Non-pigmented ciliary epithelial cell (primary cell): Measurements from ENCODE around the gene PSD4.

ENCODE experiments used
- DNase-seq: peaks from one replicate; pipeline ENCODE4 v3.0.0-alpha.2; 2010; ENCODE audit warnings: low read depth

Gene PSD4

GRCh38 chr2:113238871-113239839 lies 65.4 kb downstream of the PSD4 start:
- DNase-seq: no peak

GRCh38 chr2:113240150-113240914 lies 66.6 kb downstream of the PSD4 start:
- DNase-seq: no peak

- peak; percentile 96 for DNase-seq
Measured at GRCh38 chr2:113240915-113241911, 67.4 kb downstream of the PSD4 start.

- no peak for DNase-seq
Measured at GRCh38 chr2:113242327-113242726, 68.6 kb downstream of the PSD4 start.

DNA sequence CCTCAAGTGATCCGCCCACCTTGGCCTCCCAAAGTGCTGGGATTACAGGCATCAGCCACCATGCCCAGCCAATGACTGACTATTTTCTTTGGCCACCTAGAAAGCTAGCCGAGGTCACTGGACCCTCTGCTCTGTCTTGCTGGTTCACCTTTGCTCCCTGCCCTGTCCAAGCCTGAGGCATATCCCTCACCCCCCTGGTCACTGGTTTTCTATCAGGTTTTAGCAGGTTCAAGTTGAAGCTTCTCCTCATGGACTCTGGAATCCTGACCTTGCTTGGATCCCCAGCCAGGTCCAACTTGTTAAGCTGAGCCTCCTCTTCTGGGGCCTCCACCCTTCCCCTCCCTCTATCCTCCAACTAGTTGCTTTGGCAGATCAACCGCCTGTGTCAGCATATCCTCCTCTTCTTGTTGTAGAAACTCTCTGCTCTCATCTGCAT lies 71.5 kb downstream of the PSD4 start:
- no peak for DNase-seq

- no peak for DNase-seq
Measured at GRCh38 chr2:113246606-113247005, 72.8 kb downstream of the PSD4 start.

DNA sequence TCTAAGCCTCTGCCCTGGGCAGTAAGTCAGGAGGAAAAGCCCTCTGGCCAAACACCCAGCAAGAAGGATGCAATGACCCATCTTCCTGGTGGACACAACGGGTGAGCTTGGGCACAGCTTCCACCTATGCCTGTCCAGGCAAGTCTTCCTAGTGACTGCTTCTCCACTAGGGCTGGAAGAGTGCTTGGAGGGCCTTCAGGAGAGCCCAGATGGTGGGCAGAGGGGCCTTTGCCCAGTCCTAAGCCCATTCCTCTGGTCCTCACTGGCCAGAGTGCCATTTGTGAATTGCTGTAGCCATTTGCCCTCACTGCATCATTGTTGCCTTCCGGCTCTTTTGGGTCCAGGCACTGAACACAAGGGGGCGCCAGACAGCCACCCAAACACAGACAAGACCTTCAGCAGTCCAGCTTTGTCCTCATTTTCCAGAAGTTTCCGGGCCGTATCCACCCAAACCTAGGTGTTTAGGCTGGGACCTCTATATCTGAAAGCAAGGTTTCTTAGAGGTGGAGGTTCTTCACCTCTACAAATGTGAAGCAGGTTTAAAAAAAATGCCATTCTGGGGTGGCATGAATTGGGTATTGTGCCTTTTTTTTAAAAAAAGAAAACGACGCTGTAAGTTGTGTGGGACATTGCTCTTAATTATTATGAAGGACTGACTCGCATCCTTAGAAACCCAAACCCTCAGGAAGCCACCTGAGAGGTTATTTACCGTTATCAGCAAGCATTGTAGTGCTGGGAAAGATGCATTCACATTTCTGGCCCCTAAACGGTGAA lies 75.4 kb downstream of the PSD4 start:
- DNase-seq: no peak

GRCh38 chr2:113251118-113251517 lies 77.3 kb downstream of the PSD4 start:
- no peak for DNase-seq

GRCh38 chr2:113252047-113252590 lies 78.3 kb downstream of the PSD4 start:
- DNase-seq: no peak

- DNase-seq: no peak
Measured at GRCh38 chr2:113253453-113253852, 79.7 kb downstream of the PSD4 start.

DNA sequence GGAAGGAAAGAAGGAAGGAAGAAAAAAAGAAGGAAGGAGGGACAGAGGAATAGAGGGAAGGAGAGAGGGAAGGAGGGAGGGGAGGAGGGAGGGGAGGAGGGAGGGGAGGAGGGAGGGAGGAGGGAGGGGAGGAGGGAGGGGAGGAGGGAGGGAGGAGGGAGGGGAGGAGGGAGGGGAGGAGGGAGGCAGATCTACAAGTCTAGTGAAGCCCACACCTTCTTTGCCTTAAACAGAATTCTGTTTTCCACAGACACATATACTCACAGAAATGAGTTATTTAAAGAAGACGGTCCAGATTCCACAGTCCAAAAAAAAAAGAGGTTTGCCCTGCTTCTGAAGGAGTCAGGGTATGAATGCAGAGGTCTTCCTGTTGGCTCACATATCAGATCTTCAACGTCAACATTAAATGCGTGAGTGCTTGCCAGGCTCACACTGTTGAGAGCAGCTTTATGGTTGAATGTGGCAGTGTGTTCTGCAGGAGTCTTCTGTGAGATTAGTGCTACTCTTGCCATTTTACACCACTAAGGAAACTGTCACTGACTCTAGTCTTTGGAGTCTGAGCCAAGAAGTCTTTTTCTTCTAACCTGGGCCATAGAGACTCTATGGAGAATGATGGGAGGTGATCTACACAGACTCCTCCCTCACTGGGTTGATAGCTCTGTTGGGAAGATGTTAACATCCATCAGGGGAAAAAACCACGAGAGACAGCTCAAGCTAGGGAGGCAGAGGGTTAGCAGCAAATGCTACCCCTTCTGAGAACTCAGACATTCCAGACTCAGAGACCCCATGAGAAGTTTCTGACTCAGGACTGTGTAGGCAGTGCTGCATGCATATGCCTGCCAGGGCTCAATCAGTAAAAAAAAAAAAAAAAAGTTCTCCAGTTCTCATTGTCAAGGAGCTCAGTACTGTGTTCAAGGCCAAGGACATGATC lies 81.6 kb downstream of the PSD4 start:
- no peak for DNase-seq

GRCh38 chr2:113257516-113258264 lies 83.9 kb downstream of the PSD4 start:
- DNase-seq: no peak

DNA sequence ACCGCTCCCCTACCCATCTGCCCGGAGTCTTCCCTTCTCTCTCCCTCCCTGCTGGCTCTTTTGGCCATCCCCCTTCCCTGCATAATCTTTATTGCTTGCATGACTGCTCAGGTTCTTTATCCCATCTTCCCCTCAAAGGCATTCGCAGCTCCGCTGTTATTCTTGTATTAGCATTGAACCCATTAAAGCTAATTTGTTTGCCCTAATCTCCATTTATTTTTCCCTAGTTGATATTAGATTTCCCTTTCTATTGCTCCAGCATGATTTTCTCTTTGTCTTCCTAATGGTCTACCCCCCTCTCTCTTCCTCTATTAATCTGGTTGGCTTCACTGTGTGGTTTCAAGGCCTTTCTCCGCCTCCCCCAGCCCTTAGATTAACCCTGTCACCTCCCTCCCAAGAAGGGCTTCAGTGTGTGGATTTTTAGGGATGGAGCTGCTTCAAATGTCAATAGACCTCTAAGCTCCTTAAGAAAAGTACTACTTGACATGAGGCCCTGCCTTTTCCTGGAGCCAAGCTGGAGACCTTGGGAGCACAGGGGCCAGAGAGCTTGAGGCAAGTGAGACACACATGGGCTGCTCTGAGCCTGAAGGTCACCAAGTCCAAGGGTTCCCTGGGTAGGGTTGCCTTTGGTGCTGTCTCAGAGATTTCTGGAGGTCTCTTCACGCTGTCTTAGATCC lies 84.8 kb downstream of the PSD4 start:
- no peak for DNase-seq
